Colonic mucosa (tissue), 4 donors: ENCODE results near the gene ASCL4. TPM values are rescaled to one million over a fixed set of nuclear protein-coding genes. Genes with fewer than 3 reads are reported as not detected.

Experiments
- DNase-seq: peaks from one replicate; pipeline ENCODE4 v3.0.0-alpha.2; 2020
- H3K27ac ChIP-seq: fragments of 200-600 bp; one replicate; pipeline ENCODE4 v1.8.0; 2021
- H3K27me3 ChIP-seq: fragments of 200-600 bp; one replicate; pipeline ENCODE4 v1.8.0; 2021
- H3K36me3 ChIP-seq: fragments of 200-600 bp; one replicate; pipeline ENCODE4 v1.8.0; 2021
- H3K4me1 ChIP-seq: fragments of 200-600 bp; one replicate; pipeline ENCODE4 v1.8.0; 2021; ENCODE audit warnings: mild to moderate bottlenecking
- H3K4me3 ChIP-seq: fragments of 200-600 bp; one replicate; pipeline ENCODE4 v1.8.0; 2021
- H3K9ac ChIP-seq, 2 donors: one replicate each; pipeline ENCODE4 v1.7.0; 2013; ENCODE audit warnings: control low read depth in 2 of 2, low read depth in 2 of 2, low read length in 2 of 2
- H3K9me3 ChIP-seq: fragments of 200-600 bp; one replicate; pipeline ENCODE4 v1.8.0; 2021
- intact Hi-C: fragments of 100-400 bp; cut with DNase I; formaldehyde crosslinking; loops from one replicate; pipeline ENCODE4 v1.14.1; 2022
- total RNA-seq, 2 donors: library from RNA; stranded (reverse); fragmentation: NEBNext Ultra II Directional in 1 of 2; extraction: Animal tissue kit (Norgen Biotek cat#: 25700) in 1 of 2; gene quantifications; one replicate each; pipeline ENCODE4 v1.2.1, GENCODE V29; 2021
- TF ChIP-seq, protein P1 (sequence below): fragments of 200-600 bp; IDR thresholded peaks from one replicate; pipeline ENCODE4 v1.8.0; 2022; ENCODE audit warnings: antibody characterized with exemption, mild to moderate bottlenecking
- donor health status: healthy.
- donor health status: DM: no; HTN: no; CAD: no.
- donor health status: DM: no; HTN: no; CAD: no.

Gene ASCL4
- total RNA-seq, 2 donors from 2014 or later = not detected

DNA sequence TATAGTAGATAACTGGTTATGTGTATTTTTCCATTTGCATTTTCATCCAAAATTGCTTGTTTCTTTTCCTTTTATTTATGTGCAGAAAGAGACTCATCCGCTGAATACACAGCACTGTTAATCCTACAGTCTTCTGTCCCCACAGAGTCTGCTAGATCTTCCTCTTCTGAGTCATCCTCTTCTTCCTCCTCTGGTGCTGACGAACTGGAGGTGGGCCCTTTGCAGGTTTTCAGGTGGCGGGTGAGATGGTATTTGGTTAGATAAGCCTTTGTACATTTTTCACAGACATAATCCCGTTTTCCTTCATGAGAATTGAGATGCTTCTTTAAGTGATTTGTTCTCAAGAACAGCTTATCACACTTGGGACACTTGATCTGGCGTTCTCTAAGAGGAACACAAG is 40.4 kb upstream of the ASCL4 start:
- Histone ChIP-seq H3K4me3 (no peak overlapping the region), H3K9me3 (no peaks in the 10 kb centered on the region), H3K27me3 (no peaks in the 10 kb centered on the region), H3K27ac (no peak overlapping the region), H3K4me1 (no peaks in the 10 kb centered on the region), H3K9ac (no peak overlapping the region), H3K36me3 (peaks cover 40% of the 10 kb centered on the region)
- TF ChIP-seq, protein P1, sequence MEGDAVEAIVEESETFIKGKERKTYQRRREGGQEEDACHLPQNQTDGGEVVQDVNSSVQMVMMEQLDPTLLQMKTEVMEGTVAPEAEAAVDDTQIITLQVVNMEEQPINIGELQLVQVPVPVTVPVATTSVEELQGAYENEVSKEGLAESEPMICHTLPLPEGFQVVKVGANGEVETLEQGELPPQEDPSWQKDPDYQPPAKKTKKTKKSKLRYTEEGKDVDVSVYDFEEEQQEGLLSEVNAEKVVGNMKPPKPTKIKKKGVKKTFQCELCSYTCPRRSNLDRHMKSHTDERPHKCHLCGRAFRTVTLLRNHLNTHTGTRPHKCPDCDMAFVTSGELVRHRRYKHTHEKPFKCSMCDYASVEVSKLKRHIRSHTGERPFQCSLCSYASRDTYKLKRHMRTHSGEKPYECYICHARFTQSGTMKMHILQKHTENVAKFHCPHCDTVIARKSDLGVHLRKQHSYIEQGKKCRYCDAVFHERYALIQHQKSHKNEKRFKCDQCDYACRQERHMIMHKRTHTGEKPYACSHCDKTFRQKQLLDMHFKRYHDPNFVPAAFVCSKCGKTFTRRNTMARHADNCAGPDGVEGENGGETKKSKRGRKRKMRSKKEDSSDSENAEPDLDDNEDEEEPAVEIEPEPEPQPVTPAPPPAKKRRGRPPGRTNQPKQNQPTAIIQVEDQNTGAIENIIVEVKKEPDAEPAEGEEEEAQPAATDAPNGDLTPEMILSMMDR = no peak
- no peak for DNase-seq
- intact Hi-C loops = no loop called here

DNA sequence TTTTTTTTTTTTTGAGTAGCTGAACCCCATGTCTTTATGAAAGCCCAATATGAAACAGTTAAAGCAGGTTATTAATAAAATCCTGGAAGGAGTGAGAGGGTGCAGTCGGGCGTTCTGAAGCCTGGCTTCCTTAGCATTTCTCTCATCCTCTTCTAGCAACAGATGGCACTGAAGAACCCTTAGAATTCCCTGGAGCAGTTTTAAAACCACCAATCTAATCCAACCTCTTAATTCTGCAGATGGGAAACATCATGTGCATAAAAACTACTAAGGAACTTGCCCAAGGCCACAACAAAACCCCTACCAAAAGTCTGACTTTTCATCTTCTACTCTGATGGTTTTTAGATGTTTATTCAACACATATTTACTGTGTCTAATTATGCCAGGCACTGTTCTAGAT is 38.7 kb upstream of the ASCL4 start:
- no peak overlapping the region for H3K9ac ChIP-seq
- intact Hi-C loops = loop anchor here (5.0 kb wide), 1 partner anchor 33 kb away; no protein-coding TSS in a partner anchor
- no peaks in the 10 kb centered on the region for H3K4me1 ChIP-seq
- H3K36me3 ChIP-seq = peaks cover 45% of the 10 kb centered on the region
- TF ChIP-seq, protein P1 = no peak
- no peak overlapping the region for H3K27ac ChIP-seq
- H3K27me3 ChIP-seq = no peaks in the 10 kb centered on the region
- H3K9me3 ChIP-seq = no peaks in the 10 kb centered on the region
- no peak overlapping the region for H3K4me3 ChIP-seq
- no peak for DNase-seq

DNA sequence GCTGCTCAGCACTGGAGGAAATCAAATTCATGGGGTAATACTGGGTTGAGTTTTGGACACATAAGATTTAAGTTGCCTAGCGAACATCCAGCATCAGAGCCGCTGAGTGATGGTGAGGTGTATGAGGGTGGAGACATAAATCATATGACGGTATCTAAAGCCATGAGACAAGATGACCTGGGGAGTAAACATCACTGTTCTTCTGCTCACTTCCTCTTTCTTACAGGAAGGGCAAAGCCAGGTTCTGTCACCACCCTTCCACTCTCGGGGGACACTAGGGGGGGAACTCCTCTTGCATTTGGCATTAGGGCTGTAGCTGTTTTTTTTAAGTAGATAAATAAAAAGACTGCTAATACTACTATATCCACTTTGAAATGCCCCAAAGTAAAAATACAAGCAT is 37.6 kb upstream of the ASCL4 start:
- Histone ChIP-seq H3K27me3 (no peaks in the 10 kb centered on the region), H3K9ac (no peak overlapping the region), H3K4me3 (no peak overlapping the region), H3K27ac (no peak overlapping the region), H3K9me3 (no peaks in the 10 kb centered on the region), H3K36me3 (peaks cover 49% of the 10 kb centered on the region), H3K4me1 (no peaks in the 10 kb centered on the region)
- no peak for DNase-seq
- intact Hi-C loops = loop anchor here (5.0 kb wide), 1 partner anchor 35 kb away; no protein-coding TSS in a partner anchor
- TF ChIP-seq, protein P1 = no peak

DNA sequence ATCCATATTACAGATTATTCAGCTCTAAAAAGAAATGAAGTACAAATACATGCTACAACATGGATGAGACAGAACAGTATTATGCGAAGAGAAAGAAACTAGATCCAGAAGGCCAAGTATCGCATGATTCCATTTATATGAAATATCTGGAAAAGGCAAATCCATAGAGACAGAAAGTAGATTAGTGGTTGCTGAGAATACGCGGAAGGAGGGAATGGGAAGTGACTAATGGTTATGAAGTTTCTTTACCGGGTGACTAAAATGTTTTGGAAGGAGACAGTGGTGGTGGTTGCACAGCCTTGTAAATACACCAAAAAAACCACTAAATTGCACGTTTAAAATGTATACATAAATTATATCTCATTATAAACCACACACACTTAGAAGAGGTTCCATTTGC is 26.0 kb upstream of the ASCL4 start:
- no peaks in the 10 kb centered on the region for H3K4me1 ChIP-seq
- no peaks in the 10 kb centered on the region for H3K27me3 ChIP-seq
- no peak overlapping the region for H3K4me3 ChIP-seq
- no peak overlapping the region for H3K27ac ChIP-seq
- intact Hi-C loops = no loop called here
- TF ChIP-seq, protein P1 = no peak
- no peak overlapping the region for H3K9ac ChIP-seq
- no peak for DNase-seq
- no peaks in the 10 kb centered on the region for H3K9me3 ChIP-seq
- peaks cover 15% of the 10 kb centered on the region for H3K36me3 ChIP-seq

DNA sequence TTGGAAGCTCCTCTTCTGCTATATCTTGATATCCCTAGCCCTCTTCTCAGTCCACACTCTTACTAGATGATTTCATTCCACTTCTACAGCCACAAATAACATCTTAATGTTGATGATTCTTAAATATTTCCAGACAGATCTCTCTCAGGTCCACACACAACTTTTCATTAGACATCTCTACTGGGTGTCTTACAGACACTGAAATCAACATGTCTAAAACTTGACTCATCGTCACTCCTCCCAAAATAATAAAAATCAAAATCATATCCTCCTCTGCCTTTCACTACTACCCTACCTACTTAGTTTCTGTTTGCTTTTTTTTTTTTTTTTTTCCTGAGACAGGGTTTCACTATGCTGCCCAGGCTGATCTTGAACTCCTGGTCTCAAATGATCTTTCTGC is 25.4 kb upstream of the ASCL4 start:
- Histone ChIP-seq H3K4me3 (no peak overlapping the region), H3K9ac (no peak overlapping the region), H3K9me3 (no peaks in the 10 kb centered on the region), H3K36me3 (peaks cover 13% of the 10 kb centered on the region), H3K4me1 (no peaks in the 10 kb centered on the region), H3K27ac (no peak overlapping the region), H3K27me3 (no peaks in the 10 kb centered on the region)
- no peak for DNase-seq
- intact Hi-C loops = no loop called here
- TF ChIP-seq, protein P1 = no peak
